Neural progenitor cell (in vitro differentiated cells): ENCODE measurements around the gene DPYD. TPM values are rescaled to one million over a fixed set of nuclear protein-coding genes. Genes with fewer than 3 reads are reported as not detected.

Experiments
- DNase-seq: peaks from one replicate; pipeline ENCODE4 v3.0.0-alpha.2; 2016; ENCODE audit warnings: low spot score
- H2AFZ ChIP-seq: fragments of 200-600 bp; sonication (generic); replicated peaks from 2 replicates; pipeline ENCODE4 v1.6.1; 2016; ENCODE audit warnings: antibody characterized with exemption
- H3F3A ChIP-seq: fragments of 200-600 bp; sonication (generic); 2 replicates; pipeline ENCODE4 v1.6.1; 2016; ENCODE audit warnings: antibody characterized with exemption, low read depth
- H3K27ac ChIP-seq: fragments of 200-600 bp; sonication (generic); 2 replicates; pipeline ENCODE4 v1.5.1; 2016; ENCODE audit warnings: mild to moderate bottlenecking
- H3K27me3 ChIP-seq: fragments of 200-600 bp; sonication (generic); 2 replicates; pipeline ENCODE4 v1.6.1; 2016; ENCODE audit warnings: mild to moderate bottlenecking, moderate library complexity
- H3K36me3 ChIP-seq: fragments of 200-600 bp; sonication (generic); 2 replicates; pipeline ENCODE4 v1.5.1; 2016
- H3K4me1 ChIP-seq: fragments of 200-600 bp; sonication (generic); 2 replicates; pipeline ENCODE4 v1.6.1; 2016; ENCODE audit warnings: mixed run types
- H3K4me2 ChIP-seq: fragments of 200-600 bp; sonication (generic); 2 replicates; pipeline ENCODE4 v1.6.1; 2016
- H3K4me3 ChIP-seq: fragments of 200-600 bp; sonication (generic); 2 replicates; pipeline ENCODE4 v1.5.1; 2016
- H3K79me2 ChIP-seq: fragments of 200-600 bp; sonication (generic); 2 replicates; pipeline ENCODE4 v1.6.1; 2016; ENCODE audit warnings: low read depth
- H3K9ac ChIP-seq: fragments of 200-600 bp; sonication (generic); 2 replicates; pipeline ENCODE4 v1.6.1; 2016
- H3K9me3 ChIP-seq: fragments of 200-600 bp; sonication (generic); 2 replicates; pipeline ENCODE4 v1.5.1; 2016; ENCODE audit warnings: low read depth
- H4K20me1 ChIP-seq: fragments of 200-600 bp; sonication (generic); 2 replicates; pipeline ENCODE4 v1.6.1; 2016; ENCODE audit warnings: low read depth
- H3K27ac Mint-ChIP-seq: 3 replicates; pipeline ENCODE4 v1.8.0; 2021; ENCODE audit warnings: mixed read lengths
- H3K27me3 Mint-ChIP-seq: 2 replicates; pipeline ENCODE4 v1.8.0; 2022; ENCODE audit warnings: low read depth, mild to moderate bottlenecking, inconsistent platforms, moderate library complexity, mixed read lengths; ENCODE audit not compliant: insufficient read depth
- H3K36me3 Mint-ChIP-seq: 3 replicates; pipeline ENCODE4 v1.8.0; 2021; ENCODE audit warnings: mixed read lengths
- H3K4me1 Mint-ChIP-seq: 3 replicates; pipeline ENCODE4 v1.8.0; 2021; ENCODE audit warnings: mixed read lengths
- H3K4me3 Mint-ChIP-seq: 3 replicates; pipeline ENCODE4 v1.8.0; 2021; ENCODE audit warnings: mild to moderate bottlenecking, moderate library complexity, mixed read lengths
- H3K9me3 Mint-ChIP-seq: 3 replicates; pipeline ENCODE4 v1.8.0; 2020; ENCODE audit warnings: mixed read lengths
- CTCF ChIP-seq: fragments of 200-600 bp; sonication (generic); IDR thresholded peaks from 2 replicates; pipeline ENCODE4 v1.5.1; 2017; ENCODE audit warnings: antibody characterized with exemption, mild to moderate bottlenecking
- EZH2 ChIP-seq: fragments of 200-600 bp; sonication (generic); IDR thresholded peaks from 2 replicates; pipeline ENCODE4 v1.6.1; 2017; ENCODE audit warnings: antibody characterized with exemption, mild to moderate bottlenecking, moderate library complexity
- EZH2phosphoT487 ChIP-seq: fragments of 200-600 bp; sonication (generic); IDR thresholded peaks from 2 replicates; pipeline ENCODE4 v1.6.1; 2017; ENCODE audit warnings: antibody characterized with exemption
- total RNA-seq: library from RNA; depleted of rRNA; stranded (reverse); fragments of >200 nt; gene quantifications from 2 replicates; pipeline ENCODE4 v1.2.3, GENCODE V29; 2015; ENCODE audit warnings: low replicate concordance

DPYD gene
- total RNA-seq, 1 donor from 2014 or later: 0.43 TPM

DNA sequence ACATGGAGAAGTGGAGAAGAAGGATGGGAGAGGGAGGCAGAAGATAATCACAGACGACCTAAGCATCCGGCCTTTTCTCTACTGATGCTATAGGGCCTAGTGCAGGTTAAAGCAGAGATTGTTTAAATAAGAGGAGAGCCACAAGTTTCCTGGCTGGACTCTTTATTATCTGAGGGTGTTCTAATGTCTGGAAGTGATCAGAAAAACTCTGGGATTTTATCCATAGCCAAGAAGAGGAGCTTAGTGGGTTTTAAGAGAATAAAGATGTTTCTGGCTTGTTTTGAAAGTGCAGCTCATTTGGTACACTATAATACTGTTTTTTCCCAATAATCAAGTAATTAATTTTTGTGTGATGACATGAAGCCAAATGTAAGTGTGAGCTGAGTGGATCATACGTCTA lies 780.2 kb downstream of the DPYD start:
- Histone ChIP-seq H3K9ac (no peak overlapping the region), H3K27ac (no peak overlapping the region), H3K36me3 (no peaks in the 10 kb centered on the region), H3K4me3 (no peak overlapping the region), H3K4me1 (peaks cover 16% of the 10 kb centered on the region), H3K9me3 (no peaks in the 10 kb centered on the region), H3K27me3 (no peaks in the 10 kb centered on the region), H3F3A (no peaks in the 10 kb centered on the region), H4K20me1 (no peaks in the 10 kb centered on the region), H3K79me2 (no peaks in the 10 kb centered on the region), H3K4me2 (no peak overlapping the region), H2AFZ (no peak overlapping the region)
- Mint-ChIP-seq H3K4me3 (no peak overlapping the region), H3K36me3 (no peaks in the 10 kb centered on the region), H3K27me3 (no peaks in the 10 kb centered on the region), H3K9me3 (peaks cover 4% of the 10 kb centered on the region), H3K4me1 (peaks cover 37% of the 10 kb centered on the region), H3K27ac (no peak overlapping the region)
- no peak for DNase-seq
- no peak for TF ChIP-seq CTCF
- no peak for TF ChIP-seq EZH2
- no peak for TF ChIP-seq EZH2phosphoT487

DNA sequence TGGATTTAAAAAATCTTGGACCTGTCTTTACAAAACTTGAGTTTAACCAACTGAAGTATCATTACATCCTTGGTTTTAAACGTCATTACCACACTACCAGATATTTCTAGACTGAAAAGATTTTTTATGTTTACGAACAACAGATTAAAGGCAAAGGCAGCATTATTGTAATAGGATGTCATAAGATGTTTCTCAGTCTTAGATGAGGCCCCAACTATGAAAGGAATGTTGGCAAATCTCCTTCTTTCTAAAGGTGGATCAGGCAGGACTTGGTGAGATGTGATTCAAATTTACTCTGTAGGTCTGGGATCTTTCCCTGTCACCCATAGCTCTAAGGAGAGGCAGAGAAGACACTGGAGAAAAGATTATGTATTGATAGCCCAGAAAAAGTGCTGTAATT lies 781.3 kb downstream of the DPYD start:
- Histone ChIP-seq H3K27me3 (no peaks in the 10 kb centered on the region), H3K9ac (no peak overlapping the region), H3K4me1 (peaks cover 7% of the 10 kb centered on the region), H4K20me1 (no peaks in the 10 kb centered on the region), H3K79me2 (no peaks in the 10 kb centered on the region), H3K9me3 (no peaks in the 10 kb centered on the region), H3K27ac (no peak overlapping the region), H3F3A (no peaks in the 10 kb centered on the region), H3K4me2 (no peak overlapping the region), H3K4me3 (no peak overlapping the region), H3K36me3 (no peaks in the 10 kb centered on the region), H2AFZ (no peak overlapping the region)
- no peak for DNase-seq
- Mint-ChIP-seq H3K36me3 (no peaks in the 10 kb centered on the region), H3K9me3 (peaks cover 4% of the 10 kb centered on the region), H3K4me3 (no peak overlapping the region), H3K4me1 (peaks cover 26% of the 10 kb centered on the region), H3K27ac (no peak overlapping the region), H3K27me3 (no peaks in the 10 kb centered on the region)
- TF ChIP-seq EZH2: no peak
- TF ChIP-seq CTCF: no peak
- no peak for TF ChIP-seq EZH2phosphoT487

GRCh38 chr1:97138515-97139032 lies 782.3 kb downstream of the DPYD start:
- H3K4me3 Mint-ChIP-seq: no peak overlapping the region
- no peak overlapping the region for H3K27ac ChIP-seq

More at GRCh38 chr1:97138515-97139032, 782.3 kb downstream of the DPYD start:
- Histone ChIP-seq H3K9ac (no peak overlapping the region), H3K4me1 (peaks cover 7% of the 10 kb centered on the region), H3F3A (no peaks in the 10 kb centered on the region), H3K27me3 (no peaks in the 10 kb centered on the region), H4K20me1 (no peaks in the 10 kb centered on the region), H3K4me3 (no peak overlapping the region), H2AFZ (no peak overlapping the region), H3K79me2 (no peaks in the 10 kb centered on the region), H3K4me2 (no peak overlapping the region), H3K9me3 (no peaks in the 10 kb centered on the region), H3K36me3 (no peaks in the 10 kb centered on the region)
- DNase-seq: no peak
- H3K36me3 Mint-ChIP-seq: no peaks in the 10 kb centered on the region
- H3K27me3 Mint-ChIP-seq: no peaks in the 10 kb centered on the region
- peaks cover 18% of the 10 kb centered on the region for H3K4me1 Mint-ChIP-seq
- peaks cover 4% of the 10 kb centered on the region for H3K9me3 Mint-ChIP-seq
- H3K27ac Mint-ChIP-seq: peak overlapping the region; percentile 34
- TF ChIP-seq EZH2phosphoT487 (no peak), CTCF (no peak), EZH2 (no peak)
